Osteocyte (in vitro differentiated cells): ENCODE results near the gene CMIP. TPM values are rescaled to one million over a fixed set of nuclear protein-coding genes. Genes with fewer than 3 reads are reported as not detected.

ENCODE experiments used
- DNase-seq: peaks from one replicate; pipeline ENCODE4 v3.0.0; 2021; ENCODE audit warnings: mixed read lengths; ENCODE audit not compliant: unreplicated experiment; ENCODE audit errors: extremely low spot score
- H3K27ac Mint-ChIP-seq: one replicate; pipeline ENCODE4 v1.8.0; 2021; ENCODE audit warnings: mild to moderate bottlenecking, mixed read lengths; ENCODE audit not compliant: unreplicated experiment
- H3K27me3 Mint-ChIP-seq: one replicate; pipeline ENCODE4 v1.8.0; 2021; ENCODE audit warnings: mixed read lengths; ENCODE audit not compliant: unreplicated experiment
- H3K36me3 Mint-ChIP-seq: one replicate; pipeline ENCODE4 v1.8.0; 2021; ENCODE audit warnings: mixed read lengths; ENCODE audit not compliant: unreplicated experiment
- H3K4me1 Mint-ChIP-seq: one replicate; pipeline ENCODE4 v1.8.0; 2021; ENCODE audit warnings: mixed read lengths; ENCODE audit not compliant: unreplicated experiment
- H3K4me3 Mint-ChIP-seq: one replicate; pipeline ENCODE4 v1.8.0; 2021; ENCODE audit warnings: mild to moderate bottlenecking, moderate library complexity, mixed read lengths; ENCODE audit not compliant: unreplicated experiment
- H3K9me3 Mint-ChIP-seq: one replicate; pipeline ENCODE4 v1.8.0; 2021; ENCODE audit warnings: mixed read lengths; ENCODE audit not compliant: unreplicated experiment
- total RNA-seq: library from RNA; stranded (reverse); gene quantifications from 2 replicates; pipeline ENCODE4 v1.2.1, GENCODE V29; 2021
- TF ChIP-seq, protein P1 (sequence below): fragments of 200-600 bp; sonication (generic); IDR thresholded peaks from 2 replicates; pipeline ENCODE4 v1.5.0; 2021; ENCODE audit warnings: antibody characterized with exemption, mild to moderate bottlenecking, moderate library complexity

CMIP gene
- total RNA-seq, 1 donor from 2014 or later = 38.0 TPM

DNA sequence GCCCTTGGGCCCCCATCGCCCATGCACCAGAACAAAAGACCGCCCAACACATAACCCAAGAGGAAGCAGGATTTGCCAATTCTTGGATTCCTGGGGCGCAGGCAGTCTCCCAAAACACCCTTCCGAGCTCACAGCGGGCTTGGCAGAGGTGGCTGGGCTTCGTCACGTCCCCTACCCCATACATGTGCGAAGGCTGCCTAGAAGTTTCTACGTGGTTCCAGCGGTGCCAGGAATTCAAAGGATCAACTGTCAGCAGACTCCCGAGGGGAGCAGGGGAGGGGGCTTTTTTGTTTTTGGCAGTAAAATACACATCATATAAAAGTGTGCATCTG is 253.7 kb downstream of the CMIP start:
- Mint-ChIP-seq H3K4me3 (no peak overlapping the region), H3K27ac (no peak overlapping the region), H3K27me3 (no peaks in the 10 kb centered on the region), H3K4me1 (peaks cover 11% of the 10 kb centered on the region), H3K36me3 (peaks cover 22% of the 10 kb centered on the region), H3K9me3 (no peaks in the 10 kb centered on the region)
- TF ChIP-seq, protein P1, sequence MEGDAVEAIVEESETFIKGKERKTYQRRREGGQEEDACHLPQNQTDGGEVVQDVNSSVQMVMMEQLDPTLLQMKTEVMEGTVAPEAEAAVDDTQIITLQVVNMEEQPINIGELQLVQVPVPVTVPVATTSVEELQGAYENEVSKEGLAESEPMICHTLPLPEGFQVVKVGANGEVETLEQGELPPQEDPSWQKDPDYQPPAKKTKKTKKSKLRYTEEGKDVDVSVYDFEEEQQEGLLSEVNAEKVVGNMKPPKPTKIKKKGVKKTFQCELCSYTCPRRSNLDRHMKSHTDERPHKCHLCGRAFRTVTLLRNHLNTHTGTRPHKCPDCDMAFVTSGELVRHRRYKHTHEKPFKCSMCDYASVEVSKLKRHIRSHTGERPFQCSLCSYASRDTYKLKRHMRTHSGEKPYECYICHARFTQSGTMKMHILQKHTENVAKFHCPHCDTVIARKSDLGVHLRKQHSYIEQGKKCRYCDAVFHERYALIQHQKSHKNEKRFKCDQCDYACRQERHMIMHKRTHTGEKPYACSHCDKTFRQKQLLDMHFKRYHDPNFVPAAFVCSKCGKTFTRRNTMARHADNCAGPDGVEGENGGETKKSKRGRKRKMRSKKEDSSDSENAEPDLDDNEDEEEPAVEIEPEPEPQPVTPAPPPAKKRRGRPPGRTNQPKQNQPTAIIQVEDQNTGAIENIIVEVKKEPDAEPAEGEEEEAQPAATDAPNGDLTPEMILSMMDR = no peak
- DNase-seq = no peak

DNA sequence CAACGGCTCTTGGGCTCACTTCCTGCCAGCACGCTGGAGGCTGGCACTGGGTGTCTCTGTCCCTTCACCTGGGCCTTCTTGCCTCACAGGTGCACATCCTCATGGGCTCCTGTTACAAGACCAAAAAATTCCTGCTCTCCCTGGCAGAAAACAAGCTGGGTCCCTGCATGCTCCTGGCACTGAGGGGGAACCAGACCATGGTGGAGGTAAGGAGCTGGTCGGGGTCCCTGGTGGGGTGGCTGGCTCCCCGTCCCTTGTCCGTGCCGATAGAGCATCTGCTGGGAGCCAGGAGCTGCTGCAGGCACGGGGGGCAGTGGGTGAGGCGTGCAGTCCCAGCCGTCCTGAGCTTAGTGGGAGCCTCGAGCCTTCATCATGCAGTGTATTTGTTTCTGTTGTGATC is 255.0 kb downstream of the CMIP start:
- Mint-ChIP-seq H3K36me3 (peaks cover 15% of the 10 kb centered on the region), H3K27ac (no peak overlapping the region), H3K27me3 (no peaks in the 10 kb centered on the region), H3K4me1 (peaks cover 17% of the 10 kb centered on the region), H3K9me3 (no peaks in the 10 kb centered on the region), H3K4me3 (no peak overlapping the region)
- no peak for DNase-seq
- TF ChIP-seq, protein P1 = no peak

DNA sequence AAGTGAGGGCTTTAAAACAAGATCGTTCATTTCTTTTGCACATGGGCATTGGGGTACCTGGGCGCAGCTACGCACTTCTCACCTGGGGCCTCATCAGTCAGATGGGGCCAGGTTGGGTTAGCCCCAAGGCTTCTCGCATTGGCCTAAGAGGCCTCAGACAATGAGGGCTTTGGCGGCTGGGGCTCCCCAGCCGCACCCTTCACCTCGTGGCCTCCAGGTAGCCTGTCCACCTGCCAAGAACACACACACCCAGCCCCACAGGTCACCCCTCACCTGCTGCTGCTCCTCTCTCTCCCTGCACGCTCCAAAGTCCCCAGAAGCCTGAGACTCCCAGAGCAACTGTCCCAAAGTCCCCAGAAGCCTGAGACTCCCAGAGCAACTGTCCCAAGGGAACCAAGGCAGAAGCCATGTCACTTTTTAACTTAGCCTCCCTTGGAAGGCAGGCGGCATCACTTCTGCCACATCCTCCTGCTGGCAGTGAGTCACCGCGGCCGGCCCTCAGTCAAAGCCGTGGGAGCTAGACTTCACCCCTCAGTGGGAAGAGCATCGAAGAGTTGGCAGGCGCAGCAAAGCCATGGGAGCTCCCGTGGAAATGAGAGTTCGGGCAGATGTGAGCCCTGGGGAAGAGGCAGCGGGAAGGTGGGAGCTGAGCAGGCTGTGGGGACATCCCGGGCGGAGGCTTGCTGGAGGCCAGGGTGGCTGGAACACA is 255.6 kb downstream of the CMIP start:
- TF ChIP-seq, protein P1 = no peak
- H3K36me3 Mint-ChIP-seq = peaks cover 17% of the 10 kb centered on the region
- no peaks in the 10 kb centered on the region for H3K27me3 Mint-ChIP-seq
- no peak for DNase-seq
- peaks cover 14% of the 10 kb centered on the region for H3K4me1 Mint-ChIP-seq
- H3K9me3 Mint-ChIP-seq = no peaks in the 10 kb centered on the region
- no peak overlapping the region for H3K27ac Mint-ChIP-seq
- H3K4me3 Mint-ChIP-seq = no peak overlapping the region

DNA sequence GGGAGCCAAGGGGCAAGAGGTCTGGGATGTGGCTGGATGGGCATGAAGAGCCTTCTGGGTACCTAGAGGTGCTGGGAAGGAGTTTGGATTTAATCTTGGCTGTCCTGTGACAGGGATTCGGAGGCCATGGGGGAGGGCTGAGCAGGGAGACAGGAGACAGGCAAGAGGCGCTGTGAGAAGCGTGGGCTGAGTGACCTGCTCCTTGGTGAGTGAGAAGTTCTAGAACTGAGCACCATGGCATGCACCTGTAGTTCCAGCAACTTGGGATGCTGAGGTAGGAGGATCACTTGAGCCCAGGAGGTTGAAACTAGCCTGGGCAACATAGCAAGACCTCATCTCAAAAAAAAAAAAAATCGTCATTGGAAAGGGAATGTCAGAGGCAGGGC is 256.2 kb downstream of the CMIP start:
- H3K27ac Mint-ChIP-seq = no peak overlapping the region
- TF ChIP-seq, protein P1 = no peak
- no peaks in the 10 kb centered on the region for H3K9me3 Mint-ChIP-seq
- peaks cover 13% of the 10 kb centered on the region for H3K4me1 Mint-ChIP-seq
- no peaks in the 10 kb centered on the region for H3K27me3 Mint-ChIP-seq
- peaks cover 22% of the 10 kb centered on the region for H3K36me3 Mint-ChIP-seq
- DNase-seq = no peak
- H3K4me3 Mint-ChIP-seq = no peak overlapping the region

DNA sequence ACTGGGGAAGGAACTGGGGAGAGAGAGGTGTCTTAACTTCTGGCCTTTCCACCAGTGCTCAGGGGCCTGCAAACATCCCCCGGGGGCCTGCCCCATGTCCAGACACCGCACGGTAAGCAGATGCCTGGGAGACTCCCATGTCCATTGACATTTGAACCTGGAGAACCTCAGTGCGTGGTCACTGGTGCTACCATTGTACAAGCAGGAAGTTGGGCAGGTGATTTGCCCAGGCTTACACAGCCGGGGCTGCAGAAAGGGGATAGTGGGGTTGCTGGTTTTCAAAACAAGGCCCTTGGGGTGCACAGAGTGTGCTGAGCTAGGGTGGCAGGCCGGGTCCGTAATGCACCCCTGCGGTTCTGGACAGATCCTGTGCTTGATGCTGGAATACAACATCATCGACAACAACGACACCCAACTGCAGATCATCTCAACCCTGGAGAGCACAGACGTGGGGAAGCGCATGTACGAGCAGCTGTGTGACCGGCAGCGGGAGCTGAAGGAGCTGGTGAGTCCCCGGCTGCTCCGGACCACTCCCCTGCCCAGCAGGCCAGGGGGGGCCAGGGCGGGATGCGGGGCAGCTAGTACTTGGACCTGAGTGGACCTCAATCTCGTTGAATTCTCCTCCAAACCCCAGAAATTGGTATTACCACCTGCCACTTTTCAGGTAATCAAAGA is 256.8 kb downstream of the CMIP start:
- peaks cover 24% of the 10 kb centered on the region for H3K36me3 Mint-ChIP-seq
- no peaks in the 10 kb centered on the region for H3K27me3 Mint-ChIP-seq
- no peaks in the 10 kb centered on the region for H3K9me3 Mint-ChIP-seq
- H3K27ac Mint-ChIP-seq = no peak overlapping the region
- TF ChIP-seq, protein P1 = no peak
- peaks cover 10% of the 10 kb centered on the region for H3K4me1 Mint-ChIP-seq
- H3K4me3 Mint-ChIP-seq = no peak overlapping the region
- DNase-seq = no peak
